Esophagus muscularis mucosa (tissue), 4 donors: ENCODE measurements around the gene TIGAR. TPM values are rescaled to one million over a fixed set of nuclear protein-coding genes. Genes with fewer than 3 reads are reported as not detected.

Source experiments
- total RNA-seq, 4 donors: library from RNA; depleted of rRNA; stranded (reverse); fragments of >200 nt; gene quantifications; one replicate each; pipeline versions ENCODE4 v1.1.0 to v1.2.1, GENCODE V29; 2016

Gene TIGAR
- total RNA-seq, 4 donors from 2014 or later: 6.6 to 7.6 (median 7.4) TPM

Other genes starting within 250 kb of the TIGAR start
- 100 to 1,000 TPM; 101 to 122 (median 111) TPM for gene CCND2, start 47.5 kb upstream of the TIGAR start, total RNA-seq
- not detected for gene FGF23, start 58.5 kb downstream of the TIGAR start, total RNA-seq
- gene FGF6, start 124.6 kb downstream of the TIGAR start, total RNA-seq: not detected
- gene RAD51AP1, start 217.7 kb downstream of the TIGAR start, total RNA-seq: 1 to 10 TPM in 1 of 4 donors, under 1 TPM in 3; 0.58 to 1.4 (median 0.75) TPM
- 10 to 100 TPM; 35.2 to 47.8 (median 41.3) TPM for gene DYRK4, start 241.0 kb downstream of the TIGAR start, total RNA-seq